ENCODE data around the gene ITGAE.
"Not testable (repeated sequence)": the region's sequence is repeated elsewhere in the genome, so short reads cannot be mapped to it uniquely, and the experiment has no call there.

GRCh38 chr17:3728099-3728498 is 72.9 kb downstream of the ITGAE start:
- TF ChIP-seq CTCF, POLR2A (IDR thresholded peaks at IDR 0.05): not testable (repeated sequence)
